WTC11 (cell line): Measurements from ENCODE around the gene STAB1. TPM values are rescaled to one million over a fixed set of nuclear protein-coding genes. Genes with fewer than 3 reads are reported as not detected.

Experiments
- total RNA-seq: library from RNA; stranded (reverse); gene quantifications from 3 replicates; pipeline ENCODE4 v1.2.3, GENCODE V29; 2021

STAB1 gene
- total RNA-seq, 1 experiment from 2014 or later: 1.9 TPM

Other genes starting within 250 kb of the STAB1 start
- 5.1 to 7.0 TPM (median 6.0 TPM) in 3 replicates for gene PPM1M, start 249.6 kb upstream of the STAB1 start, total RNA-seq
- gene WDR82, start 216.7 kb upstream of the STAB1 start, total RNA-seq: 64.6 to 69.7 TPM (median 64.9 TPM) in 3 replicates
- 5.8 to 8.7 TPM (median 6.2 TPM) in 3 replicates for gene GLYCTK, start 207.5 kb upstream of the STAB1 start, total RNA-seq
- 1.5 to 3.7 TPM (median 2.8 TPM) in 3 replicates for gene DNAH1, start 179.0 kb upstream of the STAB1 start, total RNA-seq
- 75.7 to 94.0 TPM (median 81.7 TPM) in 3 replicates for gene BAP1, start 85.3 kb upstream of the STAB1 start, total RNA-seq
- gene PHF7, start 84.7 kb upstream of the STAB1 start, total RNA-seq: 15.4 to 21.1 TPM (median 15.7 TPM) in 3 replicates
- gene SEMA3G, start 50.2 kb upstream of the STAB1 start, total RNA-seq: 1.6 to 2.5 TPM (median 2.5 TPM) in 3 replicates
- 4.3 to 5.7 TPM (median 5.6 TPM) in 3 replicates for gene TNNC1, start 41.3 kb upstream of the STAB1 start, total RNA-seq
- 83.7 to 86.3 TPM (median 85.0 TPM) in 3 replicates for gene NISCH, start 39.7 kb upstream of the STAB1 start, total RNA-seq
- 377 to 430 TPM (median 417 TPM) in 3 replicates for gene NT5DC2, start 38.5 kb downstream of the STAB1 start, total RNA-seq
- 30.0 to 37.8 TPM (median 36.4 TPM) in 3 replicates for gene UQCC5, start 41.3 kb downstream of the STAB1 start, total RNA-seq
- gene PBRM1, start 190.6 kb downstream of the STAB1 start, total RNA-seq: 44.3 to 48.8 TPM (median 48.8 TPM) in 3 replicates
- gene GNL3, start 190.7 kb downstream of the STAB1 start, total RNA-seq: 131 to 180 TPM (median 133 TPM) in 3 replicates
- gene GLT8D1, start 210.5 kb downstream of the STAB1 start, total RNA-seq: 41.2 to 46.0 TPM (median 43.8 TPM) in 3 replicates
- gene SPCS1, start 210.8 kb downstream of the STAB1 start, total RNA-seq: 92.5 to 101 TPM (median 98.5 TPM) in 3 replicates